ENCODE data around the gene FGA. TPM values are rescaled to one million over a fixed set of nuclear protein-coding genes. Genes with fewer than 3 reads are reported as not detected.

The FGA gene
- total and polyA plus RNA-seq, 3 experiments from 2014 or later = not detected

DNA sequence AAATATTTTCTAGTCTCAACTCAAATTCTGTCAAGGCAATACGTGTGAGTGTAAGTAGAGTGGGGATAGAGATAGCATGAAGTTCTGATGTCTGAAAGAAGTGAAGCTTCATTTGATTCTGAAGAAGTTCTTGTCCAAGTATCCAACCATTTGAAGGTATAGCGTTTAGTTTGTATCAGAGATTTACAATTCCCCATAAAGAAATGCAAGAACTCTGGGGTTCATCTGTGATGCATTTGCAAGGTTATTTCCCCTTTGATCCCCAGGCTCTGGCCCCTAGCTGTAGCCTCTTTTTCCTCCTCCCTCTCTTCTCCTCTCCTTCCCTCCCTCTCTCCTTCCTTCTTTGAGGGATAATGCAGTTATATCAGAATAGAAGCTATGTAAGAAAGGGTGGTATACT is 7.8 kb downstream of the FGA start:
- Mint-ChIP-seq H3K27me3 (peaks cover 13 to 20% of the 10 kb centered on the region in 2 donors), H3K27ac (no peak overlapping the region), H3K4me3 (no peak overlapping the region), H3K9me3 (no peaks in the 10 kb centered on the region), H3K4me1 (no peaks in the 10 kb centered on the region), H3K36me3 (no peaks in the 10 kb centered on the region)
- no peak overlapping the region for H3K27ac ChIP-seq (ENCODE audit: low read depth, low read length)
- H3K36me3 ChIP-seq (ENCODE audit: insufficient read depth, low read length) = no peaks in the 10 kb centered on the region
- H3K4me3 ChIP-seq (ENCODE audit: low read length) = no peak overlapping the region
- CTCF ChIA-PET = no interaction called here
- H3K4me1 ChIP-seq (ENCODE audit: insufficient read depth, low read length) = no peaks in the 10 kb centered on the region
- no peak for DNase-seq
- H3K27me3 ChIP-seq (ENCODE audit: insufficient read depth, low read length, poor library complexity, severe bottlenecking) = no peaks in the 10 kb centered on the region
- no peaks in the 10 kb centered on the region for H3K9me3 ChIP-seq (ENCODE audit: low read length)
- POLR2A ChIA-PET = no interaction called here

DNA sequence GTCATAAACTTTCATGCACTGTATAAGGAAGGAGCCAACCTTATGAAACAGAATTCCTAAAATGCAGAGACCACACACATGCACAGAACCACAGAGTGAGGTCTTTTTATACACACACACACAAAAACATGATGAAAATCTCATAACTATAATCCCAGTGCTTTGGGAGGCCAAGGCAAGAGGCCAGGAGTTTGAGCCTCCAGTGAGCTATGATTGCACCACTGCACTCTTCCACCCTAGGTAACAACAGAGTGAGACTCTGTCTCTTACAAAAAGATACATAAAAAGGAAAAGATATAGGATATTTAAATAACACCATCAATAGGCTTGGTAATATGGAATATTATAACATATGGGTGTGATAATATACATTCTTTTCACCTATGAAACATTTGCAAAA is 10.6 kb downstream of the FGA start:
- DNase-seq = no peak
- POLR2A ChIA-PET = no interaction called here
- Mint-ChIP-seq H3K27ac (no peak overlapping the region), H3K36me3 (no peaks in the 10 kb centered on the region), H3K4me1 (no peaks in the 10 kb centered on the region), H3K27me3 (peaks cover 10 to 30% of the 10 kb centered on the region in 2 donors), H3K9me3 (no peaks in the 10 kb centered on the region), H3K4me3 (no peak overlapping the region)
- Histone ChIP-seq H3K9me3 (ENCODE audit: low read length) (no peaks in the 10 kb centered on the region), H3K4me1 (ENCODE audit: insufficient read depth, low read length) (no peaks in the 10 kb centered on the region), H3K4me3 (ENCODE audit: low read length) (no peak overlapping the region), H3K36me3 (ENCODE audit: insufficient read depth, low read length) (no peaks in the 10 kb centered on the region), H3K27me3 (ENCODE audit: insufficient read depth, low read length, poor library complexity, severe bottlenecking) (no peaks in the 10 kb centered on the region), H3K27ac (ENCODE audit: low read depth, low read length) (no peak overlapping the region)
- CTCF ChIA-PET = interaction anchor here (1.3 kb wide), 1 partner anchor 26 kb away, joined by 3 read pairs; no protein-coding TSS in a partner anchor

DNA sequence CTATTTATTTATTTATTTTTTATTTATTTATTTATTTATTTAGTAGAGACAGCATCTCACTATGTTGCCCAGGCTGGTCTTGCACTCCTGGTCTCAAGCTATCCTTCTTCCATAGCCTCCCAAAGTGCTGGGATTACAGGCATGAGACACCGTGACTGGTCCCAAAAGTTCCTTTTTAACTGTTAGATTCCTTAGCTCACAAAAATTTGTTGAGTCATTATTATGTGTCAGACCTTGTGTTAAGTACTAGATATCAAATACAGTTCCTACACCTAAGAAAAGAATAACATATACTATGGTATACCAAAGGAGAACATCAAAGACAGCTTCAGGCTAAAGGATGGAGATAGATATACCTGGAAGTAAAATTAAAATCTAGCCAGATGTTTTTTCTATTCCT is 11.6 kb downstream of the FGA start:
- POLR2A ChIA-PET = no interaction called here
- Mint-ChIP-seq H3K4me1 (no peaks in the 10 kb centered on the region), H3K36me3 (no peaks in the 10 kb centered on the region), H3K27me3 (peaks cover 10 to 32% of the 10 kb centered on the region in 2 donors), H3K9me3 (no peaks in the 10 kb centered on the region), H3K27ac (no peak overlapping the region), H3K4me3 (no peak overlapping the region)
- no peaks in the 10 kb centered on the region for H3K36me3 ChIP-seq (ENCODE audit: insufficient read depth, low read length)
- no peaks in the 10 kb centered on the region for H3K4me1 ChIP-seq (ENCODE audit: insufficient read depth, low read length)
- DNase-seq = no peak
- no peaks in the 10 kb centered on the region for H3K9me3 ChIP-seq (ENCODE audit: low read length)
- H3K27me3 ChIP-seq (ENCODE audit: insufficient read depth, low read length, poor library complexity, severe bottlenecking) = no peaks in the 10 kb centered on the region
- H3K4me3 ChIP-seq (ENCODE audit: low read length) = no peak overlapping the region
- CTCF ChIA-PET = no interaction called here
- no peak overlapping the region for H3K27ac ChIP-seq (ENCODE audit: low read depth, low read length)

DNA sequence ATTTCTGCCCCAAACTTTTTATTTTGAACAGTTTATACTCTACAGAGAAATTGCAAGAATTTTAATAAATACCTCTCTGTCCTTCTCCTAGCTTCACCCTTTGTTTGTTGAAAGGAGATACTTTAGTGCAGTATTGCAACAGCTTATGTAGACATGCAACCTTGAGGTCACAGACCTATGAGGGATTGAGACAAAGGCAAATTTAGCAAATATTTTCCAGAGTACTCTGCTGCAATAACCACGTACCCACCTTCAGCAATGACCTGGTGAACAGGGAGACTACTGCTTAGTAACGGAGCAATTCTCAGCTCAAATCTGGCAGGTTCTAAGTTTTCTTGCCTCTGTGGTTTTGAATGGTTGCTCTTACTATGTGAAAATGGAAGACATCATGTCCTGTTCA is 13.2 kb downstream of the FGA start:
- Histone ChIP-seq H3K4me1 (ENCODE audit: insufficient read depth, low read length) (no peaks in the 10 kb centered on the region), H3K9me3 (ENCODE audit: low read length) (no peaks in the 10 kb centered on the region), H3K27me3 (ENCODE audit: insufficient read depth, low read length, poor library complexity, severe bottlenecking) (no peaks in the 10 kb centered on the region), H3K36me3 (ENCODE audit: insufficient read depth, low read length) (no peaks in the 10 kb centered on the region), H3K27ac (ENCODE audit: low read depth, low read length) (no peak overlapping the region), H3K4me3 (ENCODE audit: low read length) (no peak overlapping the region)
- Mint-ChIP-seq H3K27me3 (peaks cover 10 to 32% of the 10 kb centered on the region in 2 donors), H3K36me3 (no peaks in the 10 kb centered on the region), H3K9me3 (no peaks in the 10 kb centered on the region), H3K27ac (no peak overlapping the region), H3K4me3 (no peak overlapping the region), H3K4me1 (no peaks in the 10 kb centered on the region)
- ChIA-PET CTCF (no interaction called here), POLR2A (no interaction called here)
- DNase-seq = no peak

DNA sequence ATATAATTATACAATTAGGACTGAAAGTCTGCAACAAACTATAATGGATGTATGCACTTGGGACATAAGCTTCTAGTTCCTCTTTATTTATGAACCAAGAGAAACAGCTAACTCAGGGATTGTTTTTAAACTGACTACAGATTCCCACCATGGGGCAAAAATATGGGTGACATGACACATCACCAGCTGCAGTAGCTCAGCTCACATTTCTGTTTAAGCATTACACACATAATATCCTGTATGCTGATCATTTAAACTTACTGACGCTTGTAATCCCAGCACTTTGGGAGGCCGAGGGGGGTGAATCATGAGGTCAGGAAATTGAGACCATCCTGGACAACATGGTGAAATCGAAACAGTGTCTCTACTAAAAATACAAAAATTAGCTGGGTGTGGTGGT is 16.2 kb downstream of the FGA start:
- peaks cover 14 to 50% of the 10 kb centered on the region in 2 donors for H3K27me3 Mint-ChIP-seq
- H3K4me3 ChIP-seq (ENCODE audit: low read length) = no peak overlapping the region

DNA sequence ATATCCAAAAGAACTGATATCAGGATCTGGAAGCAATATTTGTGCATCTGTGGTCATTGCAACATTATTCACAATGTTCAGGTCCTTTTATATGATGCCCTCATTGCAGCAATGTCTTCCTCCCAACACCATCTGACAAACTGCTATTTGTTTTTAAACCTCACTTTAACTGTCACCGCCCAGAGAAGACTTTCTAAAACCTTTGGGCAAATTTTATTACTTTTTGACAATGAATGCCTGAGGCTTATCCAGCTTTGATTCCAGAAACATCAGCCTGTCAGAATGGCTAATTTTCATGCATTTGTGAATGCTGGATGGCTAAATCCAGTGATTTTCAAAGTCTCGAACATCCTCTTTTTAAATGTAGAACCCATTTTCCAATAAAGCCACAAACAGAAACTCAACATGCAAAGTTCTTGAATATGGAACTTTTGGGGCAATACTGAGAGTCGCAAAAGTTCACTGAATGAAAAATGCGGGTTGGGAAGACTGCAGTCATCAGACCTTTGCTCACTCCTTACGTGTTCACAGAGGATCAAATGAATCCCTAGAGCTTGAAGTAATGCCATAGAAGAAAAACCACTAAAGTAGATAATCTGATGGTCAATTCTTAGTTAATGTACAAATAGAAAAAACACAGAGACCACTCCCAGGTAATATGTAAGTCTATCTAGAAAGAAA is 17.2 kb downstream of the FGA start:
- Histone ChIP-seq H3K9me3 (ENCODE audit: low read length) (no peaks in the 10 kb centered on the region), H3K36me3 (ENCODE audit: insufficient read depth, low read length) (no peaks in the 10 kb centered on the region), H3K27ac (ENCODE audit: low read depth, low read length) (no peak overlapping the region), H3K4me1 (ENCODE audit: insufficient read depth, low read length) (no peaks in the 10 kb centered on the region), H3K4me3 (ENCODE audit: low read length) (no peak overlapping the region), H3K27me3 (ENCODE audit: insufficient read depth, low read length, poor library complexity, severe bottlenecking) (no peaks in the 10 kb centered on the region)
- DNase-seq = no peak
- no peak overlapping the region for H3K4me3 Mint-ChIP-seq
- H3K4me1 Mint-ChIP-seq = no peaks in the 10 kb centered on the region
- H3K27me3 Mint-ChIP-seq = peaks cover 13 to 45% of the 10 kb centered on the region in 2 donors
- no peak overlapping the region for H3K27ac Mint-ChIP-seq
- H3K36me3 Mint-ChIP-seq = no peaks in the 10 kb centered on the region
- ChIA-PET POLR2A (no interaction called here), CTCF (no interaction called here)
- H3K9me3 Mint-ChIP-seq = no peaks in the 10 kb centered on the region

More for the DNA sequence above, 16.2 kb downstream of the FGA start:
- Histone ChIP-seq H3K27ac (ENCODE audit: low read depth, low read length) (no peak overlapping the region), H3K9me3 (ENCODE audit: low read length) (no peaks in the 10 kb centered on the region), H3K36me3 (ENCODE audit: insufficient read depth, low read length) (no peaks in the 10 kb centered on the region), H3K27me3 (ENCODE audit: insufficient read depth, low read length, poor library complexity, severe bottlenecking) (no peaks in the 10 kb centered on the region), H3K4me1 (ENCODE audit: insufficient read depth, low read length) (no peaks in the 10 kb centered on the region)
- H3K27ac Mint-ChIP-seq = no peak overlapping the region
- no peaks in the 10 kb centered on the region for H3K9me3 Mint-ChIP-seq
- no peaks in the 10 kb centered on the region for H3K4me1 Mint-ChIP-seq
- peak overlapping the region in 1 of 7 donors; percentile 68 for H3K4me3 Mint-ChIP-seq
- H3K36me3 Mint-ChIP-seq = no peaks in the 10 kb centered on the region
- DNase-seq = no peak
- POLR2A ChIA-PET = no interaction called here
- CTCF ChIA-PET = no interaction called here

DNA sequence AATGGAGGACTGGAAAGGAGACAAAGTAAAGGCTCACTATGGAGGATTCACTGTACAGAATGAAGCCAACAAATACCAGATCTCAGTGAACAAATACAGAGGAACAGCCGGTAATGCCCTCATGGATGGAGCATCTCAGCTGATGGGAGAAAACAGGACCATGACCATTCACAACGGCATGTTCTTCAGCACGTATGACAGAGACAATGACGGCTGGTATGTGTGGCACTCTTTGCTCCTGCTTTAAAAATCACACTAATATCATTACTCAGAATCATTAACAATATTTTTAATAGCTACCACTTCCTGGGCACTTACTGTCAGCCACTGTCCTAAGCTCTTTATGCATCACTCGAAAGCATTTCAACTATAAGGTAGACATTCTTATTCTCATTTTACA is 21.0 kb downstream of the FGA start:
- no peak overlapping the region for H3K27ac ChIP-seq (ENCODE audit: low read depth, low read length)
- ChIA-PET CTCF (no interaction called here), POLR2A (no interaction called here)
- no peaks in the 10 kb centered on the region for H3K4me1 ChIP-seq (ENCODE audit: insufficient read depth, low read length)
- H3K4me3 ChIP-seq (ENCODE audit: low read length) = no peak overlapping the region
- Mint-ChIP-seq H3K4me3 (no peak overlapping the region), H3K27ac (no peak overlapping the region), H3K4me1 (no peaks in the 10 kb centered on the region), H3K9me3 (no peaks in the 10 kb centered on the region), H3K36me3 (no peaks in the 10 kb centered on the region), H3K27me3 (peaks cover 8 to 29% of the 10 kb centered on the region in 2 donors)
- no peaks in the 10 kb centered on the region for H3K27me3 ChIP-seq (ENCODE audit: insufficient read depth, low read length, poor library complexity, severe bottlenecking)
- DNase-seq = no peak
- H3K36me3 ChIP-seq (ENCODE audit: insufficient read depth, low read length) = no peaks in the 10 kb centered on the region
- H3K9me3 ChIP-seq (ENCODE audit: low read length) = no peaks in the 10 kb centered on the region

DNA sequence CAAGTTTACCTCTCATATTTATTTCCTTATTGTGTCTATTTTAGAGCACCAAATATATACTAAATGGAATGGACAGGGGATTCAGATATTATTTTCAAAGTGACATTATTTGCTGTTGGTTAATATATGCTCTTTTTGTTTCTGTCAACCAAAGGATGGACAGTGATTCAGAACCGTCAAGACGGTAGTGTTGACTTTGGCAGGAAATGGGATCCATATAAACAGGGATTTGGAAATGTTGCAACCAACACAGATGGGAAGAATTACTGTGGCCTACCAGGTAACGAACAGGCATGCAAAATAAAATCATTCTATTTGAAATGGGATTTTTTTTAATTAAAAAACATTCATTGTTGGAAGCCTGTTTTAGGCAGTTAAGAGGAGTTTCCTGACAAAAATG is 21.5 kb downstream of the FGA start:
- Histone ChIP-seq H3K4me3 (ENCODE audit: low read length) (no peak overlapping the region), H3K27me3 (ENCODE audit: insufficient read depth, low read length, poor library complexity, severe bottlenecking) (no peaks in the 10 kb centered on the region), H3K36me3 (ENCODE audit: insufficient read depth, low read length) (no peaks in the 10 kb centered on the region), H3K4me1 (ENCODE audit: insufficient read depth, low read length) (no peaks in the 10 kb centered on the region), H3K9me3 (ENCODE audit: low read length) (no peaks in the 10 kb centered on the region), H3K27ac (ENCODE audit: low read depth, low read length) (no peak overlapping the region)
- Mint-ChIP-seq H3K9me3 (no peaks in the 10 kb centered on the region), H3K4me1 (no peaks in the 10 kb centered on the region), H3K36me3 (no peaks in the 10 kb centered on the region), H3K27ac (no peak overlapping the region), H3K27me3 (peaks cover 8 to 29% of the 10 kb centered on the region in 2 donors), H3K4me3 (no peak overlapping the region)
- ChIA-PET CTCF (no interaction called here), POLR2A (no interaction called here)
- no peak for DNase-seq
